Activated B cell treated with CpG ODN at 0.5 μM for 24 hours (primary cell): ENCODE measurements around the gene SNX7. TPM values are rescaled to one million over a fixed set of nuclear protein-coding genes. Genes with fewer than 3 reads are reported as not detected.

Experiments
- ATAC-seq: fragments of 200-7000 bp; cut with Tn5 transposase; one replicate; pipeline ENCODE4 v1.10.0; 2021; ENCODE audit warnings: low read depth, mild to moderate bottlenecking, moderate library complexity
- CTCF ChIA-PET: fragments of 350-600 bp; sonication (Branson Sonifier 250); formaldehyde crosslinking; loops from one replicate; lab custom pipeline; 2021; ENCODE audit warnings: antibody characterized with exemption; lab: Charles Lee
- POLR2A ChIA-PET: fragments of 350-600 bp; sonication (Branson Sonifier 250); formaldehyde crosslinking; loops from one replicate; lab custom pipeline; 2021; ENCODE audit warnings: antibody characterized with exemption; lab: Charles Lee
- DNase-seq: peaks from one replicate; pipeline ENCODE4 v3.0.0; 2022
- H3K27ac Mint-ChIP-seq: one replicate; pipeline ENCODE4 v1.8.0; 2020; ENCODE audit warnings: mixed read lengths
- H3K27me3 Mint-ChIP-seq: one replicate; pipeline ENCODE4 v1.8.0; 2021; ENCODE audit warnings: mixed read lengths
- H3K36me3 Mint-ChIP-seq: one replicate; pipeline ENCODE4 v1.8.0; 2021; ENCODE audit warnings: low read depth, mixed read lengths
- H3K4me1 Mint-ChIP-seq: one replicate; pipeline ENCODE4 v1.8.0; 2021; ENCODE audit warnings: mixed read lengths
- H3K4me3 Mint-ChIP-seq: one replicate; pipeline ENCODE4 v1.8.0; 2020; ENCODE audit warnings: mild to moderate bottlenecking, mixed read lengths
- H3K9me3 Mint-ChIP-seq: one replicate; pipeline ENCODE4 v1.8.0; 2020; ENCODE audit warnings: mixed read lengths
- intact Hi-C: fragments of 100-400 bp; cut with micrococcal nuclease; formaldehyde crosslinking; loops from one replicate; pipeline ENCODE4 v1.15.1; 2024
- total RNA-seq: library from RNA; stranded (reverse); gene quantifications from 2 replicates; pipeline ENCODE4 v1.2.3, GENCODE V29; 2022
- TF ChIP-seq, protein P1 (sequence below): fragments of 200-600 bp; IDR thresholded peaks from one replicate; pipeline ENCODE4 v1.8.0; 2022; ENCODE audit warnings: antibody characterized with exemption, mild to moderate bottlenecking

Gene SNX7
- total RNA-seq, 1 donor from 2014 or later, result not detected

DNA sequence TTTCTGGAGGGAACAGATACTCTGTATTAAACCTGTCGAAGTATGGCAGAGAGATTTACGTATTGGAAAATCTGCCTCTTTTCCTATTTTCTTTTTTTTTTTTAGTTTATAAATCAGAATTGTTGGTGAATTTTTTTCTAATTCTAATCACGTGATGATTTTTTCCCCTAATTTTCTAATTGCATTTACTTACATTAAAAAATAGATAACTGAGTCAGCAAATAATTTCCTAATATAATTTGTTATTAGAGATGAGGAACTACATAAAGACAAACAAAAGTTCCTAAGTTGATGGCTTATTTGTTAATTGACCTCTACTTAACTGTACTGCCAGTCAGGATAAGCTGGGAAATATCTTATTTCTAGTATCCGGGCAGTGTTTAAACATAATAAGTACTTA is 34.6 kb downstream of the SNX7 start:
- CTCF ChIA-PET, result no interaction called here
- POLR2A ChIA-PET, result no interaction called here
- Mint-ChIP-seq H3K36me3 (no peaks in the 10 kb centered on the region), H3K9me3 (no peaks in the 10 kb centered on the region), H3K27me3 (no peaks in the 10 kb centered on the region), H3K4me3 (no peak overlapping the region), H3K27ac (no peak overlapping the region), H3K4me1 (no peaks in the 10 kb centered on the region)
- no peak for ATAC-seq
- DNase-seq, result no peak
- intact Hi-C loops, result no loop called here
- TF ChIP-seq, protein P1, sequence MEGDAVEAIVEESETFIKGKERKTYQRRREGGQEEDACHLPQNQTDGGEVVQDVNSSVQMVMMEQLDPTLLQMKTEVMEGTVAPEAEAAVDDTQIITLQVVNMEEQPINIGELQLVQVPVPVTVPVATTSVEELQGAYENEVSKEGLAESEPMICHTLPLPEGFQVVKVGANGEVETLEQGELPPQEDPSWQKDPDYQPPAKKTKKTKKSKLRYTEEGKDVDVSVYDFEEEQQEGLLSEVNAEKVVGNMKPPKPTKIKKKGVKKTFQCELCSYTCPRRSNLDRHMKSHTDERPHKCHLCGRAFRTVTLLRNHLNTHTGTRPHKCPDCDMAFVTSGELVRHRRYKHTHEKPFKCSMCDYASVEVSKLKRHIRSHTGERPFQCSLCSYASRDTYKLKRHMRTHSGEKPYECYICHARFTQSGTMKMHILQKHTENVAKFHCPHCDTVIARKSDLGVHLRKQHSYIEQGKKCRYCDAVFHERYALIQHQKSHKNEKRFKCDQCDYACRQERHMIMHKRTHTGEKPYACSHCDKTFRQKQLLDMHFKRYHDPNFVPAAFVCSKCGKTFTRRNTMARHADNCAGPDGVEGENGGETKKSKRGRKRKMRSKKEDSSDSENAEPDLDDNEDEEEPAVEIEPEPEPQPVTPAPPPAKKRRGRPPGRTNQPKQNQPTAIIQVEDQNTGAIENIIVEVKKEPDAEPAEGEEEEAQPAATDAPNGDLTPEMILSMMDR, result no peak

DNA sequence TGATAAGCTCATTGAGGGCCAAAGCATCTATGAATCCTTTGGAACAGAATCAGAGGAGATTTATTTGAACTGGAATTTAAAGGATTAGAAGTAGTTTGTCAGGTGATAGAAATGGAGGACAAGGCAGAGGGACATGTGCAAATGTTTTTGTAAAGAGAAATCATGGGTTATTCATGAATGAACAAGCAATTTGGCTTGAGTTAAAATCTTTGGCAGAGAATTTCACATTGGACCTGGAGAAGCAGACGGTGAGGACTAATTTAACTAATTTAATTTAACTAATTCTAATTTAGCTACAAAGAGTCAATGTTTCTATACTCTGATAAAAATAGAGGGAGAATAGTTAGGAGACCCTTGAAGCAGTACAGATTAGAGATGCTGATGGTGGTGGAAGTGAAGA is 36.3 kb downstream of the SNX7 start:
- ChIA-PET POLR2A (no interaction called here), CTCF (no interaction called here)
- no peaks in the 10 kb centered on the region for H3K4me1 Mint-ChIP-seq
- TF ChIP-seq, protein P1, result no peak
- no peak overlapping the region for H3K4me3 Mint-ChIP-seq
- H3K9me3 Mint-ChIP-seq, result no peaks in the 10 kb centered on the region
- ATAC-seq, result no peak
- intact Hi-C loops, result no loop called here
- no peaks in the 10 kb centered on the region for H3K27me3 Mint-ChIP-seq
- DNase-seq, result no peak
- no peak overlapping the region for H3K27ac Mint-ChIP-seq
- no peaks in the 10 kb centered on the region for H3K36me3 Mint-ChIP-seq

DNA sequence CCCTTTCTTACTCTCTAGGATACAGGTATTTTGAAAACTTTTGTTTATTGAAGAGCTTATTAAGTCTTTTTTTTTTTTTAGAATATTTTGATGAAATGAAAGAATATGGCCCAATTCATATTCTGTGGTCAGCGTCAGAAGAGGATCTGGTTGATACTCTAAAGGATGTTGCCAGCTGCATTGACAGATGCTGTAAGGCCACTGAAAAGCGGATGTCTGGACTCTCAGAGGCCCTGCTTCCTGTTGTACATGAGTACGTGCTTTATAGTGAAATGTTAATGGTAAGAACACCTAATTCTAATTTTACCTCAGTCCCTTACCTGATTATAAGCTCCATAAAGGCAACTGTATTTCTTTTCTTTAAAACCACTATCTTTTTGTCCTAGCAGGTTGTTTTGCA is 37.1 kb downstream of the SNX7 start:
- POLR2A ChIA-PET, result no interaction called here
- intact Hi-C loops, result no loop called here
- CTCF ChIA-PET, result no interaction called here
- DNase-seq, result no peak
- Mint-ChIP-seq H3K4me3 (no peak overlapping the region), H3K27ac (no peak overlapping the region), H3K36me3 (no peaks in the 10 kb centered on the region), H3K4me1 (no peaks in the 10 kb centered on the region), H3K9me3 (no peaks in the 10 kb centered on the region), H3K27me3 (no peaks in the 10 kb centered on the region)
- TF ChIP-seq, protein P1, result no peak
- ATAC-seq, result no peak

DNA sequence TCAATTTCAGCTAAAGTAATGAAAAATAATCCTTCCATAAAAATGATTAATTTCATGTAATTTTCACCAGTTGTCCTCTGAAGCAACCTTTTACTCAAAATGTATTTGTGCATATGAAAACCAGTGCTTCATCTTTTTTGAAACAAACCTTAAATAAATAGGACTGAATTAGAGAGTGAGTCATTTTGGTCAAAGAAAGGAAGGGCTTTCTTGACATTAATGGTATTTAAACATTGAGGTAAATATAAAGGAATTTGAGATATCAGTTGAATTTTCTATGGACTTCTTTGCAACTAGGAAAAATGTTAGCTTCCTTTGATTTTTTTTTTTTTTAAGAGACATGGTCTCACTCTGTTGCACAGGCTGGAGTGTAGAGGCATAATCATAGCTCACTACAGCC is 38.7 kb downstream of the SNX7 start:
- H3K4me1 Mint-ChIP-seq, result no peaks in the 10 kb centered on the region
- DNase-seq (no peak), ATAC-seq (no peak)
- no peak overlapping the region for H3K4me3 Mint-ChIP-seq
- H3K27ac Mint-ChIP-seq, result no peak overlapping the region
- ChIA-PET CTCF (no interaction called here), POLR2A (no interaction called here)
- no peaks in the 10 kb centered on the region for H3K36me3 Mint-ChIP-seq
- intact Hi-C loops, result no loop called here
- TF ChIP-seq, protein P1, result no peak
- H3K9me3 Mint-ChIP-seq, result no peaks in the 10 kb centered on the region
- no peaks in the 10 kb centered on the region for H3K27me3 Mint-ChIP-seq

DNA sequence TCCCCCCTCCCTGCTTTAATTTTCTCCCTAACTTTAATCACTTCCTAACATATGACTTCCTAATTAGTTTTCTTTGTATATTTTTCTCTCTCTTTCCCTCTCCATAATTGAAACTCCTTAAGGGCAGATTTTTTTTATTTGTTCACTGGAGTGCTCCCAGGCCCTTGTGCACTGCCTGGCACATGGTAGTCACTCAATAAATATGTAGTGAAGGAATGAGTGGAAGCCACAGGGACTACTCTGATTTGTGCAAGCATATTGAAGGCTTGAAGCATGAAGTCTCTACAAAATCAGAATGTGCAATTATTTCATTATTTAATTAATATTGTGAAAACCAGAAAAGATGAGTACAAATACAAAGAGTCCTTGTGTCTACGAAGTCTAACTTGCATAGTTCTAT is 41.5 kb downstream of the SNX7 start:
- no peak for DNase-seq
- Mint-ChIP-seq H3K9me3 (no peaks in the 10 kb centered on the region), H3K4me3 (no peak overlapping the region), H3K36me3 (no peaks in the 10 kb centered on the region), H3K27me3 (no peaks in the 10 kb centered on the region), H3K27ac (no peak overlapping the region), H3K4me1 (no peaks in the 10 kb centered on the region)
- TF ChIP-seq, protein P1, result no peak
- intact Hi-C loops, result no loop called here
- CTCF ChIA-PET, result no interaction called here
- ATAC-seq, result no peak
- POLR2A ChIA-PET, result no interaction called here
